GM23248 (cell line): Measurements from ENCODE around the gene CTDSP1. TPM values are rescaled to one million over a fixed set of nuclear protein-coding genes. Genes with fewer than 3 reads are reported as not detected.

Experiments used
- DNase-seq: peaks from one replicate; pipeline ENCODE4 v3.0.0-alpha.2; 2015
- H2AFZ ChIP-seq: fragments of 200-600 bp; sonication (generic); 2 replicates; pipeline ENCODE4 v1.6.1; 2016; ENCODE audit warnings: antibody characterized with exemption
- H3F3A ChIP-seq: fragments of 200-600 bp; sonication (generic); 2 replicates; pipeline ENCODE4 v1.6.1; 2016; ENCODE audit warnings: mild to moderate bottlenecking, antibody characterized with exemption, mixed run types; ENCODE audit not compliant: insufficient read depth
- H3K27ac ChIP-seq: fragments of 200-600 bp; sonication (generic); 2 replicates; pipeline ENCODE4 v1.5.1; 2016; ENCODE audit warnings: mild to moderate bottlenecking
- H3K27me3 ChIP-seq: fragments of 200-600 bp; sonication (generic); replicated peaks from 2 replicates; pipeline ENCODE4 v1.6.1; 2016; ENCODE audit warnings: mild to moderate bottlenecking; ENCODE audit not compliant: insufficient read depth
- H3K36me3 ChIP-seq: fragments of 200-600 bp; sonication (generic); 2 replicates; pipeline ENCODE4 v1.6.1; 2016; ENCODE audit warnings: low read depth, mild to moderate bottlenecking
- H3K4me1 ChIP-seq: fragments of 200-600 bp; sonication (generic); 2 replicates; pipeline ENCODE4 v1.6.1; 2016; ENCODE audit warnings: mild to moderate bottlenecking; ENCODE audit not compliant: insufficient read depth
- H3K4me2 ChIP-seq: fragments of 200-600 bp; sonication (generic); one replicate; pipeline ENCODE4 v1.6.1; 2016; ENCODE audit warnings: mild to moderate bottlenecking; ENCODE audit not compliant: unreplicated experiment
- H3K4me3 ChIP-seq: fragments of 200-600 bp; sonication (generic); 2 replicates; pipeline ENCODE4 v1.5.1; 2016; ENCODE audit warnings: mild to moderate bottlenecking
- H3K79me2 ChIP-seq: fragments of 200-600 bp; sonication (generic); 2 replicates; pipeline ENCODE4 v1.6.1; 2016; ENCODE audit warnings: mild to moderate bottlenecking; ENCODE audit not compliant: insufficient read depth
- H3K9ac ChIP-seq: fragments of 200-600 bp; sonication (generic); 2 replicates; pipeline ENCODE4 v1.6.1; 2016; ENCODE audit warnings: mild to moderate bottlenecking
- H3K9me2 ChIP-seq: fragments of 200-600 bp; sonication (generic); 2 replicates; pipeline ENCODE4 v1.6.1; 2016; ENCODE audit warnings: mixed run types, mild to moderate bottlenecking, moderate library complexity; ENCODE audit not compliant: insufficient read depth
- H3K9me3 ChIP-seq: fragments of 200-600 bp; sonication (generic); one replicate; pipeline ENCODE4 v1.6.1; 2017; ENCODE audit warnings: low read depth
- H4K20me1 ChIP-seq: fragments of 200-600 bp; sonication (generic); 2 replicates; pipeline ENCODE4 v1.6.0; 2016; ENCODE audit not compliant: insufficient read depth
- EZH2 ChIP-seq: fragments of 200-600 bp; sonication (generic); IDR thresholded peaks from 2 replicates; pipeline ENCODE4 v1.6.1; 2018; ENCODE audit warnings: antibody characterized with exemption, mild to moderate bottlenecking; ENCODE audit not compliant: insufficient read depth, poor library complexity, severe bottlenecking
- EZH2phosphoT487 ChIP-seq: fragments of 200-600 bp; sonication (generic); IDR thresholded peaks from 2 replicates; pipeline ENCODE4 v1.6.1; 2018; ENCODE audit warnings: antibody characterized with exemption, moderate library complexity, mild to moderate bottlenecking, low read depth; ENCODE audit not compliant: insufficient read depth
- WGBS, 2 experiments: methylation state at CpG; one replicate each; pipeline ENCODE4 v1.1.6; 2015 to 2017; ENCODE audit warnings: low lambda C conversion rate in 2 of 2, low coverage in 1 of 2; ENCODE audit errors: missing lambda C conversion rate in 2 of 2; 5-methylcytosine and 5-hydroxymethylcytosine counted together
- in situ Hi-C: fragments of 300-500 bp; cut with MboI; formaldehyde crosslinking; loops from 2 replicates; pipeline ENCODE4 v1.15.0; 2020
- polyA plus RNA-seq: library from polyadenylated mRNA; unstranded; fragments of >200 nt; fragmentation: Nextera tagmentation; extraction: Ambion mirVana; gene quantifications from 2 replicates; pipeline ENCODE4 v1.2.1, GENCODE V29; 2016
- total RNA-seq: library from RNA; depleted of rRNA; stranded (reverse); fragments of >200 nt; shearing (Covaris generic); gene quantifications from 2 replicates; pipeline ENCODE4 v1.2.3, GENCODE V29; 2014

Gene CTDSP1
- total and polyA plus RNA-seq, 2 experiments from 2014 or later: 28.5 to 119 TPM

DNA sequence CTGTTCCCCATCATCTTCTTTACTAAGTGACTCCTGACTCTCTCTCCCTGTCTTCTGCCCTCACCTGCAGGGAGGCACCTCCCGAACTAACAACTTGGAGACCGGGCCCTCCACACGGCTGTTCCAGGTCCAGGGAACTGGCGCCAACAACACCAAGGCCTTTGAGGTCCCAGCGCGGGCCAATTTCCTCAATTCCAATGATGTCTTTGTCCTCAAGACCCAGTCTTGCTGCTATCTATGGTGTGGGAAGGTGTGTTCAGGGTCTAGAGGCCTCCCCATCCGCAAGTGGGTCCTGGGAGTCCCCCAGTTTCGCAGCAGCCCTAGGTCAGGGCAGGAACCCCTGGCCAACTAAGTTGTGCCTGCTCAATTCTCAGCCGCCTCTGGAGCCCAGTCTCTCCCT is 34.8 kb downstream of the CTDSP1 start:
- 79 to 88% methylated on average over 9 of the region's 9 CpGs for WGBS, 2 experiments
- Histone ChIP-seq H3K9me2 (no peaks in the 10 kb centered on the region), H3K4me3 (no peak overlapping the region), H2AFZ (no peak overlapping the region), H3K4me1 (no peaks in the 10 kb centered on the region), H3K27me3 (no peaks in the 10 kb centered on the region; the same call in 1 of the 2 replicates), H4K20me1 (no peaks in the 10 kb centered on the region), H3K27ac (no peak overlapping the region), H3K9ac (no peak overlapping the region), H3K9me3 (no peaks in the 10 kb centered on the region), H3K36me3 (no peaks in the 10 kb centered on the region), H3F3A (no peaks in the 10 kb centered on the region), H3K4me2 (no peak overlapping the region), H3K79me2 (no peaks in the 10 kb centered on the region)
- in situ Hi-C loops: no loop called here
- TF ChIP-seq EZH2phosphoT487: no peak
- no peak for TF ChIP-seq EZH2
- no peak for DNase-seq

DNA sequence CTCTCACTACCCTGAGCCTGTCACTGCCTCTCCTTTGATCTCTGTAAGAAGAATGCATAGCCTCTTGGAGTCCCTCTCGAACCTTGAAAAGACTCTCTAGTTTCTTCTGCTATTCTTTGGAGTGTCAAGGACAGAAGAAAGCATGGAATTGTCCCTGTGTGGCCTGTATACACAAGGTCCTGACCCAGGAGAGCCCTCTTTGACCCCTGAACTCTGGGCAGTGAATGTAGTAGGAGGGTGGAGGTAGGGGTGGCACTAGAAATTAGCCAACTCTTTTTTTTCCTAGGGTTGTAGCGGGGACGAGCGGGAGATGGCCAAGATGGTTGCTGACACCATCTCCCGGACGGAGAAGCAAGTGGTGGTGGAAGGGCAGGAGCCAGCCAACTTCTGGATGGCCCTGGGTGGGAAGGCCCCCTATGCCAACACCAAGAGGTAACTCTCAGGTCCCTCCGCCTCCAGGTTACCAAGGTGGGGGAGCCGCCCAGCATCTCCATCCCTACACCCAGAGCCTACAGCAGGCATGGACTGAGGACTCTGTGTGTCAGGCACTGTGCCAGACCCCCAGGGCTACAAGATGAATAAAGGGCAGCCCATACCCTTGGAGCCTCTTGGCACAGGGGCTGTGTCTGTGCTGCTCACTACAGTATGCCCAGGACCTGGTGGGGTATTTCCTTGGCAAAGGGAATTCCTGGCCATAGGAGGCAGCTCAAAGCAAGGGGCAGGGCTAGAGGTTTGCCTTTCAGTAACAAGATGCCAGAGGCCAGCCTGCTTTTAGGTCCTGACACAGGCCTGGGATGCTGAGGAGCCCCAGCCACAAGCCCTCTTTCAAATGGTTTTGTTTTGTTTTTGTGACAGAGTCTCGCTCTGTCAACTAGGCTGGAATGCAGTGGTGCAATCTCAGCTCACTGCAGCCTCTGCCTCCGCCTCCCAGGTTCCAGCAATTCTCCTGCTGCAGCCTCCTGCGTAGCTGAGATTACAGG is 35.6 kb downstream of the CTDSP1 start:
- in situ Hi-C loops: no loop called here
- no peak overlapping the region for H3K27ac ChIP-seq
- no peaks in the 10 kb centered on the region for H4K20me1 ChIP-seq
- no peaks in the 10 kb centered on the region for H3K4me1 ChIP-seq
- WGBS, 2 experiments: 79 to 82% methylated on average over 11 of the region's 11 CpGs
- TF ChIP-seq EZH2 (no peak), EZH2phosphoT487 (no peak)
- no peaks in the 10 kb centered on the region for H3K9me2 ChIP-seq
- H3K4me2 ChIP-seq: no peak overlapping the region
- no peaks in the 10 kb centered on the region for H3K9me3 ChIP-seq
- no peak overlapping the region for H3K9ac ChIP-seq
- H3K36me3 ChIP-seq: no peaks in the 10 kb centered on the region
- no peak overlapping the region for H3K4me3 ChIP-seq
- H2AFZ ChIP-seq: no peak overlapping the region
- DNase-seq: no peak
- no peaks in the 10 kb centered on the region for H3F3A ChIP-seq
- H3K79me2 ChIP-seq: no peaks in the 10 kb centered on the region
- no peaks in the 10 kb centered on the region; the same call in 1 of the 2 replicates for H3K27me3 ChIP-seq

DNA sequence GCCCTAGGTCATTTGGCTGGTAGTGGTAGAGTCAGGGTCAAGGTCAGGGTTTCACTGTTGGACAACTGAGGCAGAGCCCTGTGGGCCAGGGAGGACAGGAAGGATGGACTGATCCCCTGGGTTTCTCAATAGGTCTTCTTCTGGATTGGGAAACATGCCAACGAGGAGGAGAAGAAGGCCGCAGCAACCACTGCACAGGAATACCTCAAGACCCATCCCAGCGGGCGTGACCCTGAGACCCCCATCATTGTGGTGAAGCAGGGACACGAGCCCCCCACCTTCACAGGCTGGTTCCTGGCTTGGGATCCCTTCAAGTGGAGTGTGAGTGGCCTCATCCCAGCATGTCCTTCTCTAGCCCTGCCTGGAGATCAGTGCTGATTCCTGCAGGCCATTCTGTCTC is 37.3 kb downstream of the CTDSP1 start:
- TF ChIP-seq EZH2: no peak
- TF ChIP-seq EZH2phosphoT487: no peak
- no peak overlapping the region for H3K4me2 ChIP-seq
- no peaks in the 10 kb centered on the region for H3K4me1 ChIP-seq
- H3K27ac ChIP-seq: no peak overlapping the region
- H4K20me1 ChIP-seq: no peaks in the 10 kb centered on the region
- no peaks in the 10 kb centered on the region for H3K36me3 ChIP-seq
- no peak overlapping the region for H3K9ac ChIP-seq
- no peaks in the 10 kb centered on the region for H3K79me2 ChIP-seq
- H3K9me3 ChIP-seq: no peaks in the 10 kb centered on the region
- H3K27me3 ChIP-seq: no peaks in the 10 kb centered on the region; the same call in 1 of the 2 replicates
- in situ Hi-C loops: no loop called here
- no peaks in the 10 kb centered on the region for H3F3A ChIP-seq
- 71 to 77% methylated on average over 5 of the region's 5 CpGs for WGBS, 2 experiments
- H3K4me3 ChIP-seq: no peak overlapping the region
- no peak overlapping the region for H2AFZ ChIP-seq
- DNase-seq: no peak
- H3K9me2 ChIP-seq: no peaks in the 10 kb centered on the region

DNA sequence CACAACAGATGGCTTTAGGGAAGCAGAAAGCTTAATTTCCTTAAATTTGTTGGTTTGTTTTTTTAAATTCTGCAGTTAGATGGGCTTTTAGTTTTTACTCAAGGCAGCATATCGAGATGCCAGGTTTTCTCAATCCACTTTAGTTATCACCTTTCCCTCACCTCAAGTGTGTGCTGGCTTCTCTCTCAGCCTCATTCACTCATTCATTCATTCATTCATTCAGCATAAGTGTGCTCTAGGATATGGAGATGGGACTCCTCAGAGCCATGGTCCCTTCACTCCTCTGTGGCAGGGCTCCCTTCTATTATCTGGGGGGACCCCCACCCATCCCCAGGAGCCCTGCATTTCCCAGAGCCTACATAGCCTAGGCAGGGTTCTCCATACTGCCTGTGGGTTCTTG is 38.3 kb downstream of the CTDSP1 start:
- Histone ChIP-seq H3K79me2 (no peaks in the 10 kb centered on the region), H3K36me3 (no peaks in the 10 kb centered on the region), H3F3A (no peaks in the 10 kb centered on the region), H4K20me1 (no peaks in the 10 kb centered on the region), H2AFZ (no peak overlapping the region), H3K9me2 (no peaks in the 10 kb centered on the region), H3K9me3 (no peaks in the 10 kb centered on the region), H3K4me3 (no peak overlapping the region), H3K4me2 (no peak overlapping the region), H3K9ac (no peak overlapping the region), H3K27me3 (no peaks in the 10 kb centered on the region), H3K4me1 (no peaks in the 10 kb centered on the region), H3K27ac (no peak overlapping the region)
- 91 to 100% methylated on average over 1 of the region's 1 CpG for WGBS, 2 experiments
- in situ Hi-C loops: no loop called here
- no peak for TF ChIP-seq EZH2
- no peak for TF ChIP-seq EZH2phosphoT487
- no peak for DNase-seq
